Stimulated activated CD8-positive, alpha-beta memory T cell treated with anti-CD3 and anti-CD28 coated beads, Interleukin-15, amount 100 ng/mL, for 48 hours (primary cell): ENCODE measurements around the gene BHLHE23.
"Not testable (repeated sequence)": the region's sequence is repeated elsewhere in the genome, so short reads cannot be mapped to it uniquely, and the experiment has no call there.

Source experiments
- DNase-seq, 2 donors: peaks; one replicate each; pipeline ENCODE4 v3.0.0-alpha.2; 2020; ENCODE audit warnings: low read depth in 2 of 2

The BHLHE23 gene

DNA sequence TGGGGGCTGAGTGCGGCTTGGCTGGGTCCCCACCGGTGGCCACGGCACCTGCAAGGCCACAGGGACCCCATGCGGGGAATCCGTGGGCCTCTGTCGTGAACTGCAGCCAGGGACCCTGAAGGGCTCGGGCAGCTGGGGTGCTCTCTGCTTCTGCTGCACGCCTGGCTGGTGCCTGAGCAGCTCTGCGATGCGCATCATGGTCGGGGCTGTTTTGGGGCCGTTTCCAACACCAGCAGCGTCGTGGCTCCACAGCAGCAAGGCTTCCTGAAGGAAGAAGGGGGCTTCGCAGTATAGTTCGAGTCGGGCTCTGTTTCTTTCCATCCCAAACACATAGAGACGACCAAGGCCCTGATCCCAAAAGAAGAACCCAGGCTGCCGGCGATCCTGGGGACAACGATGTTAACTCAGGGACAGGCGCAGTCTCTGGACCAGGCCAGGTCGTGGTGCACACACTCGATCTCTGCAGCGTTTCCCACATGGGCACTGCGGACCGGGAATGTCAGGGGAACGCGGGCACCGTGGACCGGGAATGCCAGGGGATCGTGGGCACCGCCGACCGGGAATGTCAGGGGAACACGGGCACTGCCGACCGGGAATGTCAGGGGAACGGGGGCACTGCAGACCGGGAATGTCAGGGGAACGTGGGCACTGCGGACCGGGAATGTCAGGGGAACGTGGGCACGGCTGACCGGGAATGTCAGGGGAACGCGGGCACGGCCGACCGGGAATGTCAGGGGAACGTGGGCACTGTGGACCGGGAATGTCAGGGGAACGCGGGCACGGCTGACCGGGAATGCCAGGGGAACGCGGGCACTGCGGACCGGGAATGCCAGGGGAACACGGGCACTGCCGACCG lies 36.8 kb upstream of the BHLHE23 start:
- DNase-seq = no peak

DNA sequence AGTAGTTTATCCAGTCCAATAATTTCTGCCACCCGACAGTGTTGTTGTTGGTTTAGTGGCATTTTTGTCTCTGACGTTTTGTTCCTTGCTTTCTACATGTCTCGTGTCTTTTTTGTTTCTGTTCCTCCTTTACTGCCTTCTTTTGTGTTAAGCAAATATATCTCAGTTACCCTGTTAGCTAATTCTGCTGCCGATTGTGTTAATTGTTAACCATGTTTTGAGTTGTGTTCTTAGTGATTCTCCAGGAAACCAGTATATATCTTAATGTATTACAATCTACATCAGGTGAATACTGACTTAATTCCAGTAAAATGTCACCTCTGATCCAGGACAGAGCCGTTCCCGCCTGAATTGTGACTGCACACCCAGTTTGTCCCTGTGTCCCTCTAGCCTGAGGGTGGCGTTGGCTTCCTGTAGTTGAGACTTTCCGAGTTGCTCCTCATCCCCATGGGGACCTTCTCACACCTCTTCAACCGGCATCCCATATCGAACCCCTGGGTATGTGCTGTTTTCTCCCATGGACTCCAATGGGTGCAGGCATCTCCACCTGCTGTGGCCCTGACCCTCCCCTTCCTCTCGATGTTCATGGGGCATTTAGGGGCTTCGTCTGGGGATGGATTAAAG lies 35.8 kb upstream of the BHLHE23 start:
- DNase-seq = no peak

DNA sequence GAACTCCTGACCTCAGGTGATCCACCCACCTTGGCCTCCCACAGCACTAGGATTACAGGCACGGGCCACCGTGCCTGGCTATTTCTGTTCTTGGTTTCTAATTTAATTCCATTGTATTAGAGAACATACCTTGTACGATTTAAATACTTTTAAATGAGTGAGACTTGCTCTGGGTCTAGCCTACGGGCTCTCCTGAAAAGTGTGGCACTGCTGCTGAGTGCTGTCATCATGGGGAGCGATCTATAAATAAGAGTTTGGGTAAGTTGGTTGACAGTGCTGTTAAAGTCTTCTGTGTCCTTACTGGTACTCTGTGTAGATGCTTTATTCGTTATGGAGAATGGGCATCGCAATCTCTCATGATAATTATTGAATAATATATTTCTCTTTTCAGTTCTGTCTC lies 35.0 kb upstream of the BHLHE23 start:
- no peak for DNase-seq

DNA sequence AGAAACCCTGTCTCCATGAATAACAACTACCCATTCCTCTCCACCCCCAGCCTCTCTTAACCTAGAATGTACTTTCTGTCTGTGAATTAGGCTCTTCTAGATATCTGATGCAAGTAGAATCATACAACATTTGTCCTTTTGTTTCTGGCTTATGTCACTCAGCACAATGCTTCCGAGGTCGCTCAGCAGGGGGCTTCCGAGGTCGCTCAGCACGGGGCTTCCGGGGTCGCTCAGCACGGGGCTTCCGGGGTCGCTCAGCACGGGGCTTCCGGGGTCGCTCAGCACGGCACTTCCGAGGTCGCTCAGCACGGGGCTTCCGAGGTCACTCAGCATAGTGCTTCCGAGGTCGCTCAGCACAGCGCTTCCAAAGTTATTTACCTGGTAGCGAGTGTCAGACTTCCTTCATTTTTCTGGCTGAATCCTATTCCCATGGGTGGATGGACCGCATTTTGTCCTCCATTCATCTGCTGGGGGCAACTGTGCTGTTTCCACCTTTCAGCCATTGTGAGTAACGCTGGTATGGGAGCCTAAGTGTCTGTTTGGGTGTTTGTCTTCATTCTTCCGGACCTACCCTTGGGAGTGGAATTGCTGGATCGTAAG lies 31.0 kb upstream of the BHLHE23 start:
- DNase-seq = no peak

DNA sequence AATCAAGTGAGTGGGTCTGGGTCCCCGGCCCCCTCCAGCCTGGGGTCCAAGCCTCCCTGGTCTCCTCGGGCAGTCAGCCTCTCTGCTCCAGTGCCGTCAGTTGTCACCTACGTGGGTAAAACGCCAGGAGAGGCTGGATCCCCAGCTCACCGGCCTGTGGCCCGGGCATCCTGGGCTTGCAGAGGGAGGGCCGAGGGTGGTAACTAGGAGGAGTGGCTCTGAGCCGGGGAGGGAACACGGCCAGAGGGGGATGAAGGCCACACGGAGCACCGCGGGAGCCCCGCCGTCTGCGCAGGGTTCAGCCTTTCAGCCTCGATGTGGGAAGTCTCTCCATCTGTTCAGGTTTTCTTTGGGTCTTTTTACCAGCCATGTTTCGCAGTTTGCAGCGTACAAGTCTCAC lies 29.5 kb upstream of the BHLHE23 start:
- DNase-seq = no peak

DNA sequence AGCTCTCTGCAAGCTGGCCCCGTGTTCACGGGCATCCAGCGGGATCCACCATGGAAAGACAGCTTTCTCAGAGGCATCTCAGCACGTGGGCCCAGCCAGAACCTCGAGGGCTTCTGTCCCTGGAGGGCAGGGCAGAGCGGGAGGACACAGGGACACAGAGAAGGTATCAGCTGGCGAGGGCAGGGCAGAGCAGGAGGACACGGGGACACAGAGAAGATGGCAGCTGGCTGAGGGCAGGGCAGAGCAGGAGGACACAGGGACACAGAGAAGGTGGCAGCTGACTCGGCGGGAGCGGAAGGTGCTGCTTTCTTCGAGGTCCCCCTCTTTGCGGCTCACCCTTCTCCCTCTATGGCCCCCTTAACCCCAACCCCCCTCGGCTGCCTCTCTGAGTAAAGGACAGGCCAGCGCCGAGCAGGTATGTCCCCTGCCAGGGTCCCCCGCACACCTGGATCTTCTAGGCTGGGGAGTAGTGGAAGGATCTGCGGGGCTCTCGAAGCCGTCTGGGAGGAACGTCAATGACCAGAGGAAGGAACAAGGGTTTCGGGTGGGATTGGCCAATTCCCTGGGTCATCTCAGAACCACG lies 28.9 kb upstream of the BHLHE23 start:
- no peak for DNase-seq

DNA sequence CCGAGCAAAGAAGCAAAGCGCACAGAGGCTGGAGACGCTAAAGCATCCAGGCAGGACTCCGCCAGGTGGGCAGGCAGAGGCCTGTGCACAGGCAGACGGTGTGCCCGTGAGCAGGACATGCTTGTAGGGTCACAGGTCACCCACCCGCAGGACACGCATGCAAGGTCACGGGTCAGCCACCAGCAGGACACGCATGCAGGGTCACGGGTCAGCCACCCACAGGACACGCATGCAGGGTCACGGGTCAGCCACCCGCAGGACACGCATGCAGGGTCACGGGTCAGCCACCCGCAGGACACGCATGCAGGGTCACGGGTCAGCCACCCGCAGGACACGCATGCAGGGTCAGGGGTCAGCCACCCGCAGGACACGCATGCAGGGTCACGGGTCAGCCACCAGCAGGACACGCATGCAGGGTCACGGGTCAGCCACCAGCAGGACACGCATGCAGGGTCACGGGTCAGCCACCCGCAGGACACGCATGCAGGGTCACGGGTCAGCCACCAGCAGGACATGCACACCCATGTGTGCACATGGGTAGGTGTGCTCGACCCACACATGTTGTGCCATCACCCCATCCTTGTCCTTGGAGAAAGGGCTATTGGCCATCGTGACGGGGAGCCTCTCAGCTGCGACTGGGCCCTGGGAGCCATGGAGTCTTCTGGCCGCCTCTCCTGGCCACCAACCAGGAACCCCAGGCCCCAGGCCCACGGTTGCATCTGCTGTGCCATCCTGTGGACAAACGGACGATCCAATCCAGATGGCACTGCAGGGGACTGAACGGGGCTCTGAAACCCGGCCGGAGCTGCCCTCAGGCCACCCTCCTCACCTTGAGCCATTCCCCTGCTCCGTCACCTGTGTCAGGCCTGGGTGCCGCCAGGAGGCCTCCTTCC lies 28.2 kb upstream of the BHLHE23 start:
- not testable (repeated sequence) for DNase-seq

DNA sequence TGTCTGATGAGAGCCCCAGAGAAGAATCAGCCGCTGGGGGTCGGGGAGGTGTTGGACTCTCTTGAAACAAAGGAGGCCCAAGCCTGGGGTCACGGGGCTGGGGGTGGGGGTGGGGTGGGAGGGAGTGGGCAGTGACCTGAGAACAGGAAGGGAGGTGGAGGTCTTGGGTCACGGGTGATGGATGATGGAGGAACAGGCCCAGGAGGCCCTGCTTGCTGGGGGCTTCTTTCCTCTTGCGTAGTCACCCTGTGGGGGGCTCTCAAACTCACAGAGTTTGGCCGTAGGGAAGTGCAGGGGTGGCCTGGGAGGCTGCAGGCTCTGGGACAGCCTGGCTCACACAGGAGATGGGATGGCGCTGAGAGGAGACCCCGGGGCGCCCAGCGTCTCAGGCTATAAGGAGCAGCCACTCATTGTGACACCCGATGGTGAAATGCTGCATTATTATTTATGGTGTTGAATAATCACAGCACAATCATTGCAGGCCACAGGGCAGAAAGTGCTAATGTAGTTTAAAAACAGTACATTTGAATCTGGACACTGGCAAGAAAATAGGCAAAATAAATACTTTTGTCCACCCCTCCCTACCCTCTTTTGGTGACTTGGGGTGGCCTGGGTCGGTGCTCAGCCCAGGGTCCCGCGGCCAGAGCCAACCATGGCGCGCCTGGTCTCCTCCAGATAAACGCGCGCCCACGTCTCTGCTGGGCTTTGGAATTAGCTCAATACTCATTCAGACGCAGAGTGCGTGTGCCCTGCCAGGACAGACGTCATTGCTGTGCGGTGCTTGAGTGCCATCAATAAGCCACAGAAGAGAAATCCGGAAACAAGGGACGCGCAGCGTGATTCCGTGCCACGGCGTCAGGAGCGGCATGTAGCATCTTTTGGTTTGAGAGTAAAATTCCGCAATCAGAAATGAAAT lies 27.3 kb upstream of the BHLHE23 start:
- no peak for DNase-seq

DNA sequence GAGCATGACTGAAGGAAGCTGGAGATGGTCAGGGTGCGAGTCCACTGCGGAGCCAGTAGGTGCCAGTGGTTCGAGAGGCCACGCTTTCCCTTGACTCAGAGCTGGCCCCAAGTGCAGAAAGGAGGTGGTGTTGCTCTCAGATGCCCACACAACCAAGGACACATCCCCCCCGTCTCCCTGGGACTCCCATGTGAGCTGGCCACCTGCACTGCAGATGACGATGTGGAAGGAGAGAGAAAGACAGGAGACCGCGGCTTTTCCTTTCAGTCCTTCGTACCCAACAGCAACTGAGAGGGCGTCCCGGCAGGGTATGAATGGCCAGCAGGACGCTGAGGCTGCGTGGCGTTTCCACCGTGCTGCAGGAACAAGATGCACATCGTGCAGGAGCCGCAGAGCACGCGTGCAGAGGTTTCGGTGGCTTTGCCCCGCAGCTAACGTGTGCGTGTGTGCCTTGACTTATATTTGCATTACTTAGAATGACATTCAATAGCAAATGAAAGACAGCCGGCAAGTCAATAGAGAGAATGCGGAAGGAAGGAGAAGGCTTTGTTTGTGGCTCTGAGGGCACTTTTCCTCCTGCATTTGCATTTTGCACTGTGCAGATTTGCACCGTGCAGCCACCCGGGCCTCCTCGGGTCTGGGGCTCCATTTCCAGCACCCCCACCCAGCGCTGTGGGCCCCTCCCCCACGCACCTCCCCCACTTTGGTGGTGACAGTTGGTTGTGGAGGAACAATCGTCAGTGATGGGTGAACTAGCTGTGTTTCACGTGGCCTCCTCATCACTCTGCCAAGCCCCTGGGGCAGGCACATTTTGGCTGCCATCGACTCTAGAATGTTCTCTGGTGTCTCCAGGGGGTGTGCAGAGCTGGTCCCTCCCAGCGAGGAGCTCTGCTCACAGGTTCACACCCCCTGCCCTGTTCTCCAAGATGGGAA lies 26.4 kb upstream of the BHLHE23 start:
- no peak for DNase-seq

DNA sequence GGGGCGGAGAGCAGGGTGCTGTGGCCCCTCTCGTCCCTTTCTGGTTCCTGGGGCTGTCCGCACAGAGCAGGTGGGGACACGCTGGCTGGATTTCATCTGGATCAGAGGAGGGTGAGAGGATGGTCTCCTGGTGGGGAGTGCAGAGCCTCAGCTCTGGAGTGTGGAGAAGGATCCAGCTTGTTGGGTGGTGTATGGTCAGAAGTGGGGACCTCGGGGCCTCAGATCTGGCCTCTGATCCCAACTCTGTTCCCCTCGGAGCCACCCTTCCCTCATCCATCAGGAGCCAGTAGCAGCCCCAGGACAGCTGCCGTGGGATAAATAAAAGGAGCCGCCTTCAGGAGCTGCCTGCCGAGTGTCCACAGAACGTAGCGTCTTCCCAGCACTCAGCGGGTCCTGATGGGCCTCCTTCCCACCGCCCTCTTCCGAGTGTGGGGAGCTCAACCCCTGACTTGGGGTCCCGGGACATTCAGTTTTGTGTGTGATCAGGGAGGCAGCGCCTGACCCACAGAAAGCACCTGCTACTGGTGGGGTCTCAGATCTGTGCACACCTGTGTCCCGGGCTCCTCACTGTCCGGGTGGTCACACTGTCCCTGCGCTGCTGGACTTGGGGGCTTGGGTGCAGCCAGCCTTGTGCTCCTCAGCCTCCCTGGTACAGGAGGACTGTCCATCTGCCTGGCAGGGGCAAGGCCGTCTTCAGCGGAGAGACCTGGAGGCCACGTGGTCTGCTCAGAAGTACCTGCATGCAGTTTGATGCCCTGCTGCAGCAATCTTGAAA lies 25.4 kb upstream of the BHLHE23 start:
- DNase-seq = no peak

DNA sequence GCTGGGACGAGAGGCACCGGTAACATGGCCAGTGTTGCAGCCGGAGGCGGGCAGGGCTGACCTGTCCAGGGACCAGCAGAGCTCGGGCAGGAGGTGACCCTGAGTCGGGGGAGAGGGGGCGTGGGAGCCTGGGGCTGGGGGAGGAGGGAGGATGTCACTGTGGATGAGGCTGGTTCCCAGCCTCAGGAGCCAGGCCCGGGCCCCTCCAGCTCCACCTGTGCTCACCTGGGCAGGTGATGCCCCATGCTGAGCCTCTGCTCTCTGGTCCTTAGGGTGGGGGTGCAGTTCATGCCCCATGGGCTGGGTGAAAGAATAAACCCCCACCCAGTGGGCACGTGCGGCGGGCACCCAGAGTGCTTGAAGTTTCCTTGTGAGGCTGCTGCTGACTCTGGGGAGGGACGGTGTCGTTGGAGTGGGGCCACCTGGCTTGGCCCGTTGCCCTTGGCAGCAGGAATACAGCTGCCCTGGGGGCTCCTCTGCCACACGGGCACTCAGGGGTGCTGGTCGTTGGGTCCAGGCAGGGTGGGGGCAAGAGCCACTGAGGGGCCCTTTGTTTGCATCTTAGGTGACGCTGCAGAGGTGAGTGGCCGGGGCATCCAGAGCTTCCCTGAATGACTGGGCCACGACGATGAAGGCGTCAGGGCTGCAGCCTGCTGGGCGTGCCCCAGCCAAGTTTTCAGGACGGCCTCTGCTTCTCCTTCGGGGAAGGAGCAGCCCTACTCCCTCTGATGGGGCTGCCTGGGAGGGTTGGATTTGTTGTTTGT lies 24.7 kb upstream of the BHLHE23 start:
- no peak for DNase-seq

DNA sequence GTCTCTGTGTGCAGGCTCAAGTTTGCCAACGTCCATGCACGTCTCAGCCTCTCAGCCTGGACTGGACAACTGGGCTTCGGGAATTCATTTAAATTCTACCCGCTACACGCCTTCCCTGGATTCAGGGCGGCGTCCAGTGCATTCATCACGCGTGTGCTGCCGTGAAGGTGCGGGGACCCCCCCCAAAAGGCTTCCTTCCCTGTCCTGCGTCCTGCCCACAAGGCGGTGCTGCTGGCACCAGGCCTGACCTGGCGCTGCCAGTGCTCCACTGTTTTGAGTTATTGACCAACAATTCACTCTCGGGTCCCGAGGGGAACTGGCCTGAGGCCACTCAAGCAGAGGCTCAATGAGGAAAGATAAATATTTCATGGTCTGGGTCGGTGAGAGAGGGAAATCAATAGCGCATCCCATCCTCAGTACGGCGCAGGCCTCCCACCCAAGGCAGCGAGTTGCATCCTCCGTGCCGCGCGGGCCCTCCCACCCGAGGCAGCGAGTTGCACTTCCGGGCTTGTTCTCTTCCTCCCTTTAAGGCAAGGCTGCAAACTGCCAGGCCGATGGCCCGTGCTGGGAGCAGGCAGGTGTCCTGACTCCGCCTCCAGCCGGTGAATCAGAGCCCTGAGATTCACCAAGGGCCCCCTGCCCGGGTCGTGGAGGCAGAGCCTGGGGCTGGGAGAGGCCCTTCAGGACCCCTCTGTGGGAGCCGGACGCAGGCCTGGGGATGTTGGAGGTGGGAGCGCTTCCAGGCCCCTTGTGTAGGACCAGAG lies 22.8 kb upstream of the BHLHE23 start:
- no peak for DNase-seq

DNA sequence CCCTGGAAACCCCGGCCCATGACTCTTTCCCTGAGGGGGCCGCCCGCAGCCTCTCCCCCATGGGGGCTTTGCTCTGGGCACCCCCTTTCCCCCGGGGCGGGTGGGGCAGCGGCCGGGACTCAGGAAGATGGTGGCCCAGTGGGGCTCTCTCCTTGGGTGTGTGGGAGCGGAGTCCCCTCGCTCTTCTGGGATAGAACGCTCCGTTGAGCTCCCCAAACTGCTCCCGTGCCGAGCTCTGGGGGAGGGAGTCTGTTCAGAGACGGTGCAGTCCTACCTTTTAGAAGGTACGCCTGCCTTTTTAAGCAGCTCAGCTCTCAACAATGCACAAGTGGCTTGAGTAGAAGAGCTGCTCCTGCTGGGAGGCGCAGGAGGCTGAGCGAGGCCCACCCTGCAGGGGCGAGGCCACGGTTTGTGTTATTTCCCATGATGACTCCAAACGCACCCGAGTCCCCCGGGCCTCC lies 21.7 kb upstream of the BHLHE23 start:
- DNase-seq = no peak

DNA sequence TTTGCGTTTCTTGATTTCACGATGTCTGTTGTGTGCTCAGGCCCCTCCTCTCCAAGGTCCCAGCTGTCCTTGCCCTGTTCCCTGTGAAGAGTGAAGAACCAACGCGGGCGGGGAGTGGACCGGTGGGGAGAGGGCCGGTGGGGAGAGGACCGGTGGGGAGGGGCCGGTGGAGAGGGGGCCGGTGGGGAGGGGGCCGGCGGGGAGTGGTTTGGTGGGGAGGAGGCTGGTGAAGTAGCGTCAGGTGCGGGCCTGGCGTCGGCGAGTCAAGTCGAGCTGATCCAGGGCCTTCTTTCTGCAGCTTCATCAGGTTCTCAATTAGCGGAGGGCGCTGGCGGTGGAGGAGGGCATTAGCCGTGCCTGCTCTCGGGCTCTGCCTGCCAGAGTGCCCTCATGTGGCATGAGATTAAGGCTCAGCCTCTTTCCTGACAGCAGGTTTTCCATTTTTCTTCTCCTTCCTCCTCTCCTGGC lies 21.2 kb upstream of the BHLHE23 start:
- DNase-seq = no peak

DNA sequence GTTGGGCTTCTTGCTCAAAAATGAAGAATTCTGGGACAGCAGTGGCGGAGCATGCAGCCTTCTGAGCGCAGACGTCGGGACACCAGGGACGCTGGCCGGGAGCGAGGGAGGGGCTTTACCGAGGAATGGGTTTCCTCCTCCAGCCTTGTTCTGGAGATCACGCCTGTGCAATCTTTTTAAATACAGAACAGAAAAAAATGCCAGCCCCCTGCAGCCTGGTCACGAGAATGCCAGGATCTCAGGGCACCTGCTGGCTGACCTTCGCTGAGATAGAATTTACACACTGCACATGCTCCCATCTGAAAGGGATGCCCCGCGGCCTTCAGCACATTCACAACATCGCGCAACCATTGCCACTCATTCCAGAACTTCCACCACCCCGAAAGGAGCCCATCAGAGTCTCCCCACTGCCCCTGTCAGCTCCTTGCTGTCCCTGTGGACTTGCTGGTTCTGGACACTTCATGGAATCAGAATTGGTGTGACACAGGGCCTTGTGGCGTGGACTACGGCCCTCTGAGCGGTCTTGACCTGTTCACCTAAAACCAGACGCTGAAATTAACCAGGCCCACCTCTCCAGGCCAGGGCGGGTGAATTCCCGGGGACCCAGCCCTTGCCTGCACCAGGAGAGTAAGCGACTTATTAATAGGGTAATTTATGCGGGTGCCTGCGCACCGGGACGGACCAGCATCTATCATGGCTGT lies 20.6 kb upstream of the BHLHE23 start:
- DNase-seq = no peak

DNA sequence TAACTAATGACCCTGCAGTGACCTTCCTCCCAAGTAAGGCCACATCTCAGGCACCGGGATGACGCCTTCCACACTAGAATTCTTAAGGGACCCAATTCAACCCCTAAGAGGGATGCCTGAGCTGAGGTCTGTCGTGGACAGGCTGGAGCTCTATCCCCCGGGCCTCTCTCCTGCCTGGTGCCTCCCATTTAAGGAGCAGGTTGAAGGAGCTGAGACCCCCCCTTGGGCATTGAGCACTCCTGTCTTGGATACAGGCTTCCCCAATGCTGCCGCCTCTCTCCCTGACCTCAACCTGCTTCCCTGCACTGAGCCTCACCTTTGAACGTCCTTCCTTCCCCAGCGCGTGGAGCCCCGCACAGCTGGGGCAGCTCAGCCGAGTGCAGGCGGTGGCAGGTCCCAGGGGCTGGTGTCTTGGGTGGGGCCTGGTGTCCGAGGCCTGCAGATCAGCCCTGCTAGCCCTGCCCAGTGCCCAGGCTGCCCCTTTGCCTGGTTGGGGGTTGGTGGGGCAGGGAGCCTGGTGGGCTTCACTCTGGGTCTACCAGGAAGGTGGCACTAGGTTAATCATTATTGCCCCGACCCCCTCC lies 19.9 kb upstream of the BHLHE23 start:
- DNase-seq = no peak
